T-cell (primary cell): ENCODE data around the gene MUC21. TPM values are rescaled to one million over a fixed set of nuclear protein-coding genes. Genes with fewer than 3 reads are reported as not detected.

Experiments used
- ATAC-seq, 4 experiments: fragments of 200-7000 bp in 3 of 4; fragments of 150-1000 bp in 1 of 4; cut with Tn5 transposase; replicated peaks in 1 of 4; 1 replicate in 3 of 4; 2 replicates in 1 of 4; pipeline ENCODE4 v1.10.0; 2021; ENCODE audit warnings: moderate library complexity in 3 of 4, mild to moderate bottlenecking in 2 of 4, moderate number of reproducible peaks in 1 of 4
- CTCF ChIA-PET, 2 donors: fragments of 300-600 bp; sonication (Branson Sonifier 250); formaldehyde crosslinking; loops; one replicate each; lab custom pipeline; 2022; ENCODE audit warnings: antibody characterized with exemption in 2 of 2; lab: Charles Lee
- POLR2A ChIA-PET, 2 donors: fragments of 300-600 bp; sonication (Branson Sonifier 250); formaldehyde crosslinking; loops; one replicate each; lab custom pipeline; 2022; ENCODE audit warnings: antibody characterized with exemption in 2 of 2; lab: Charles Lee
- DNase-seq, 35 experiments: peaks; one replicate each; pipeline versions ENCODE4 v3.0.0 to v3.0.0-alpha.2; 2013 to 2023
- H3K27ac ChIP-seq: one replicate; pipeline ENCODE4 v1.5.1; 2013; ENCODE audit warnings: low read length
- H3K27me3 ChIP-seq, 2 experiments: replicated peaks in 1 of 2; 1 replicate in 1 of 2; 2 replicates in 1 of 2; pipeline versions ENCODE4 v1.6.1 to v1.7.0; 2013; ENCODE audit warnings: low read length in 1 of 2, mixed read lengths in 1 of 2; ENCODE audit not compliant: control insufficient read depth in 2 of 2, insufficient read depth in 2 of 2; ENCODE audit errors: extremely low read depth in 1 of 2
- H3K36me3 ChIP-seq, 2 donors: 1 replicate in 1 of 2; 2 replicates in 1 of 2; pipeline versions ENCODE4 v1.6.1 to v1.7.0; 2013; ENCODE audit warnings: low read length in 1 of 2; ENCODE audit not compliant: control insufficient read depth in 2 of 2, insufficient read depth in 1 of 2; ENCODE audit errors: extremely low read depth in 1 of 2
- H3K4me1 ChIP-seq, 2 experiments: 1 replicate in 1 of 2; 2 replicates in 1 of 2; pipeline versions ENCODE4 v1.6.1 to v1.7.0; 2013; ENCODE audit warnings: low read length in 2 of 2, mixed read lengths in 1 of 2; ENCODE audit not compliant: insufficient read depth in 2 of 2, control insufficient read depth in 1 of 2; ENCODE audit errors: extremely low read depth in 1 of 2
- H3K4me3 ChIP-seq, 2 donors: 1 replicate in 1 of 2; 2 replicates in 1 of 2; pipeline versions ENCODE4 v1.5.1 to v1.7.0; 2013; ENCODE audit warnings: mild to moderate bottlenecking in 2 of 2, low read length in 1 of 2, moderate library complexity in 1 of 2; ENCODE audit not compliant: control insufficient read depth in 1 of 2; ENCODE audit errors: extremely low read depth in 1 of 2
- H3K9me3 ChIP-seq: 2 replicates; pipeline ENCODE4 v1.7.0; 2013
- H3K27ac Mint-ChIP-seq, 2 donors: one replicate each; pipeline ENCODE4 v1.8.0; 2020 to 2021; ENCODE audit warnings: mild to moderate bottlenecking in 2 of 2, mixed read lengths in 2 of 2
- H3K27me3 Mint-ChIP-seq, 2 donors: one replicate each; pipeline ENCODE4 v1.8.0; 2021 to 2022; ENCODE audit warnings: mixed read lengths in 2 of 2
- H3K36me3 Mint-ChIP-seq: one replicate; pipeline ENCODE4 v1.8.0; 2021; ENCODE audit warnings: mixed read lengths
- H3K4me1 Mint-ChIP-seq, 3 donors: one replicate each; pipeline ENCODE4 v1.8.0; 2020 to 2022; ENCODE audit warnings: mixed read lengths in 3 of 3, mild to moderate bottlenecking in 1 of 3
- H3K4me3 Mint-ChIP-seq, 3 donors: one replicate each; pipeline ENCODE4 v1.8.0; 2020 to 2022; ENCODE audit warnings: mild to moderate bottlenecking in 3 of 3, mixed read lengths in 3 of 3, moderate library complexity in 3 of 3
- H3K9me3 Mint-ChIP-seq, 3 donors: one replicate each; pipeline ENCODE4 v1.8.0; 2020 to 2022; ENCODE audit warnings: mixed read lengths in 3 of 3
- WGBS: methylation state at CpG from one replicate; pipeline ENCODE4 v1.1.5; 2013; ENCODE audit warnings: missing lambda C conversion rate; ENCODE audit not compliant: insufficient coverage; 5-methylcytosine and 5-hydroxymethylcytosine counted together
- total RNA-seq, 35 experiments: library from RNA in 6 of 35; stranded (reverse) in 6 of 35; fragments of 120-200 nt in 1 of 35; gene quantifications; one replicate each; pipeline versions ENCODE4 v1.2.1 to v1.2.4 and lab custom pipeline; 2013 to 2026

MUC21 gene
- total RNA-seq (not detected), total RNA-seq (lab: John Stamatoyannopoulos, UW) (0 to 0.05 (median 0) reads per million in 29 experiments)
- not detected for total RNA-seq (2013)

GRCh38 chr6:30983439-30983838 lies at the start of gene MUC21:
Gene MUC21, plus strand, starts transcription at chr6:30983718. Its CDS starts 241 bp downstream, at chr6:30983959.
- ChIA-PET CTCF (no interaction called here), POLR2A (no interaction called here)
- H3K27me3 Mint-ChIP-seq = peaks cover 32 to 34% of the 10 kb centered on the region in 2 donors

GRCh38 chr6:30935018-30935417 lies 48.5 kb upstream of the MUC21 start:
- Mint-ChIP-seq H3K4me3 (no peak overlapping the region), H3K27ac (no peak overlapping the region), H3K9me3 (no peaks in the 10 kb centered on the region), H3K36me3 (no peaks in the 10 kb centered on the region), H3K27me3 (peaks cover 7 to 8% of the 10 kb centered on the region in 2 donors), H3K4me1 (peaks cover 0 to 8% (median 3%) of the 10 kb centered on the region in 3 donors)
- ATAC-seq (no peak), DNase-seq (no peak)
- ChIA-PET POLR2A (no interaction called here), CTCF (interaction anchor here in 1 of 2 donors (0.7 kb wide), 1 partner anchor 46 kb away, joined by 3 read pairs; no protein-coding TSS in a partner anchor)
- Histone ChIP-seq H3K4me1 (no peaks in the 10 kb centered on the region), H3K27me3 (peaks cover 0 to 28% of the 10 kb centered on the region in 2 experiments), H3K36me3 (no peaks in the 10 kb centered on the region), H3K27ac (no peak overlapping the region), H3K9me3 (no peaks in the 10 kb centered on the region), H3K4me3 (no peak overlapping the region)
- 22% methylated on average over 3 of the region's 3 CpGs for WGBS

More at GRCh38 chr6:30983439-30983838, at the start of gene MUC21:
- 72% methylated on average over 4 of the region's 6 CpGs for WGBS
- peaks cover 0 to 8% (median 0%) of the 10 kb centered on the region in 3 donors for H3K4me1 Mint-ChIP-seq
- Histone ChIP-seq H3K4me1 (no peaks in the 10 kb centered on the region), H3K9me3 (no peaks in the 10 kb centered on the region), H3K36me3 (no peaks in the 10 kb centered on the region), H3K27ac (no peak within 1 kb of the TSS), H3K27me3 (peaks cover 5 to 27% of the 10 kb centered on the region in 2 experiments), H3K4me3 (no peak within 1 kb of the TSS)
- no peaks in the 10 kb centered on the region for H3K9me3 Mint-ChIP-seq
- H3K27ac Mint-ChIP-seq = no peak within 1 kb of the TSS
- no peak within 1 kb of the TSS for H3K4me3 Mint-ChIP-seq
- DNase-seq (no peak), ATAC-seq (no peak)
- no peaks in the 10 kb centered on the region for H3K36me3 Mint-ChIP-seq

GRCh38 chr6:30937265-30937664 lies 46.3 kb upstream of the MUC21 start:
- Histone ChIP-seq H3K36me3 (no peaks in the 10 kb centered on the region), H3K4me3 (no peak overlapping the region), H3K4me1 (no peaks in the 10 kb centered on the region), H3K27ac (no peak overlapping the region), H3K9me3 (no peaks in the 10 kb centered on the region), H3K27me3 (peaks cover 0 to 50% of the 10 kb centered on the region in 2 experiments)
- ChIA-PET CTCF (no interaction called here), POLR2A (no interaction called here)
- Mint-ChIP-seq H3K9me3 (no peaks in the 10 kb centered on the region), H3K4me1 (peaks cover 0 to 8% (median 3%) of the 10 kb centered on the region in 3 donors), H3K36me3 (no peaks in the 10 kb centered on the region), H3K4me3 (no peak overlapping the region), H3K27me3 (peaks cover 22 to 31% of the 10 kb centered on the region in 2 donors), H3K27ac (no peak overlapping the region)
- DNase-seq = no peak
- WGBS = 92% methylated on average over 4 of the region's 6 CpGs
- ATAC-seq = no peak

- Mint-ChIP-seq H3K9me3 (no peaks in the 10 kb centered on the region), H3K36me3 (no peaks in the 10 kb centered on the region), H3K4me3 (no peak overlapping the region), H3K4me1 (peaks cover 2 to 17% (median 7%) of the 10 kb centered on the region in 3 donors), H3K27me3 (peaks cover 35 to 44% of the 10 kb centered on the region in 2 donors), H3K27ac (no peak overlapping the region)
- Histone ChIP-seq H3K4me3 (no peak overlapping the region), H3K4me1 (no peaks in the 10 kb centered on the region), H3K9me3 (no peaks in the 10 kb centered on the region), H3K27ac (no peak overlapping the region), H3K36me3 (no peaks in the 10 kb centered on the region), H3K27me3 (peaks cover 0 to 59% of the 10 kb centered on the region in 2 experiments)
- ChIA-PET POLR2A (no interaction called here), CTCF (no interaction called here)
- ATAC-seq = no peak
- WGBS = no CpG with 5 or more reads among the region's 4 CpGs
- DNase-seq = no peak
Measured at GRCh38 chr6:30938730-30939129, 44.8 kb upstream of the MUC21 start.

GRCh38 chr6:30939473-30939872 lies 44.0 kb upstream of the MUC21 start:
- CTCF ChIA-PET = no interaction called here
- no peaks in the 10 kb centered on the region for H3K9me3 Mint-ChIP-seq
- no peak overlapping the region for H3K27ac Mint-ChIP-seq

GRCh38 chr6:30940361-30940986 lies 43.0 kb upstream of the MUC21 start, which contains the start of gene MUCL3:
Gene MUCL3, plus strand, starts transcription at chr6:30940973. Its CDS starts 27 bp downstream, at chr6:30941000.
- no peaks in the 10 kb centered on the region for H3K9me3 Mint-ChIP-seq
- no peaks in the 10 kb centered on the region for H3K36me3 ChIP-seq
- H3K27ac Mint-ChIP-seq = no peak within 1 kb of the TSS
- H3K4me1 ChIP-seq = no peaks in the 10 kb centered on the region
- CTCF ChIA-PET = interaction anchor here in 1 of 2 donors (0.6 kb wide), 1 partner anchor 72 kb away, joined by 3 read pairs; no protein-coding TSS in a partner anchor
- H3K27me3 Mint-ChIP-seq = peaks cover 48 to 58% of the 10 kb centered on the region in 2 donors
- no peak for DNase-seq
- H3K4me1 Mint-ChIP-seq = peaks cover 2 to 9% (median 4%) of the 10 kb centered on the region in 3 donors
- ATAC-seq = no peak
- H3K36me3 Mint-ChIP-seq = no peaks in the 10 kb centered on the region
- POLR2A ChIA-PET = no interaction called here
- no peaks in the 10 kb centered on the region for H3K9me3 ChIP-seq
- peaks cover 0 to 68% of the 10 kb centered on the region in 2 experiments for H3K27me3 ChIP-seq
- H3K4me3 Mint-ChIP-seq = no peak within 1 kb of the TSS
- WGBS = 48% methylated on average over 4 of the region's 16 CpGs
- no peak within 1 kb of the TSS for H3K27ac ChIP-seq
- no peak within 1 kb of the TSS for H3K4me3 ChIP-seq

More at GRCh38 chr6:30939473-30939872, 44.0 kb upstream of the MUC21 start:
- POLR2A ChIA-PET = no interaction called here
- H3K36me3 Mint-ChIP-seq = no peaks in the 10 kb centered on the region
- H3K4me1 Mint-ChIP-seq = peaks cover 2 to 17% (median 7%) of the 10 kb centered on the region in 3 donors
- WGBS = 90% methylated on average over 2 of the region's 3 CpGs
- no peak overlapping the region for H3K4me3 Mint-ChIP-seq
- Histone ChIP-seq H3K4me1 (no peaks in the 10 kb centered on the region), H3K27ac (no peak overlapping the region), H3K27me3 (peaks cover 0 to 63% of the 10 kb centered on the region in 2 experiments), H3K36me3 (no peaks in the 10 kb centered on the region), H3K9me3 (no peaks in the 10 kb centered on the region), H3K4me3 (no peak overlapping the region)
- ATAC-seq (no peak), DNase-seq (no peak)
- peaks cover 41 to 50% of the 10 kb centered on the region in 2 donors for H3K27me3 Mint-ChIP-seq
